HCT116 (cell line): ENCODE measurements around the gene PHKA2. TPM values are rescaled to one million over a fixed set of nuclear protein-coding genes. Genes with fewer than 3 reads are reported as not detected.

ENCODE experiments used
- ATAC-seq: fragments of 200-7000 bp; cut with Tn5 transposase; 2 replicates; pipeline ENCODE4 v1.9.1; 2020; ENCODE audit warnings: mild to moderate bottlenecking, moderate library complexity
- BruUV-seq: library from RNA; stranded (reverse); fragments of 400-500 nt; replicated peaks from 2 replicates; lab custom pipeline; 2021; lab: Mats Ljungman, UMichigan
- CTCF ChIA-PET: fragments of 300-600 bp; sonication (Branson Sonifier 250); formaldehyde crosslinking; loops from one replicate; lab custom pipeline; 2021; ENCODE audit warnings: antibody characterized with exemption; lab: Charles Lee
- POLR2A ChIA-PET: fragments of 300-600, 350-600 bp; sonication (Branson Sonifier 250); formaldehyde crosslinking; loops from one replicate; lab custom pipeline; 2021; ENCODE audit warnings: antibody characterized with exemption; lab: Charles Lee
- RAD21 ChIA-PET, 2 experiments: fragments of 300-600 bp; sonication (Branson Sonifier 250); formaldehyde crosslinking; loops; one replicate each; lab custom pipeline; 2023; ENCODE audit warnings: low total read pairs in 2 of 2; ENCODE audit not compliant: uncharacterized antibody in 2 of 2, unreplicated experiment in 2 of 2, low non-redundant PET in 1 of 2; lab: Charles Lee
- DNase-seq: peaks from one replicate; pipeline ENCODE4 v3.0.0-alpha.2; 2010; ENCODE audit warnings: low read depth, low spot score
- H2AFZ ChIP-seq: fragments of 200-600 bp; shearing (Covaris generic), sonication (generic); 2 replicates; pipeline ENCODE4 v1.6.1; 2017; ENCODE audit warnings: low read depth, mixed run types, mixed read lengths, antibody characterized with exemption, low read length; ENCODE audit not compliant: poor library complexity, severe bottlenecking
- H3K27ac ChIP-seq: 2 replicates; pipeline ENCODE4 v1.5.1; 2012; ENCODE audit warnings: low read depth, low read length
- H3K27me3 ChIP-seq: fragments of 200-600 bp; sonication (generic); 2 replicates; pipeline ENCODE4 v1.6.1; 2016; ENCODE audit warnings: mixed run types, low read length, mixed read lengths; ENCODE audit not compliant: insufficient read depth
- H3K36me3 ChIP-seq, 2 experiments: fragments of 200-500 bp in 1 of 2; fragments of 200-600 bp in 1 of 2; sonication (Bioruptor generic) in 1 of 2; sonication (generic) in 1 of 2; 2 replicates each; pipeline versions ENCODE4 v1.5.1 to v1.6.1; 2014 to 2016; ENCODE audit warnings: low read length in 2 of 2, inconsistent platforms in 1 of 2, mixed read lengths in 1 of 2, mixed run types in 1 of 2; ENCODE audit not compliant: insufficient read depth in 2 of 2, control insufficient read depth in 1 of 2
- H3K4me1 ChIP-seq, 2 experiments: fragments of 200-600 bp in 1 of 2; sonication (generic) in 1 of 2; 2 replicates each; pipeline versions ENCODE4 v1.5.1 to v1.6.1; 2012 to 2017; ENCODE audit warnings: low read length in 2 of 2, inconsistent platforms in 1 of 2, mild to moderate bottlenecking in 1 of 2, mixed read lengths in 1 of 2, mixed run types in 1 of 2, moderate library complexity in 1 of 2; ENCODE audit not compliant: insufficient read depth in 2 of 2, control insufficient read depth in 1 of 2
- H3K4me2 ChIP-seq: fragments of 200-600 bp; sonication (generic); 2 replicates; pipeline ENCODE4 v1.6.1; 2017; ENCODE audit warnings: mixed run types, low read length, mixed read lengths
- H3K4me3 ChIP-seq, 2 experiments: fragments of 200-600 bp in 1 of 2; sonication (generic) in 1 of 2; replicated peaks in 1 of 2; 2 replicates each; pipeline ENCODE4 v1.5.1; 2011 to 2016; ENCODE audit warnings: low read length in 2 of 2, control low read depth in 1 of 2, low read depth in 1 of 2, mild to moderate bottlenecking in 1 of 2, mixed read lengths in 1 of 2, mixed run types in 1 of 2
- H3K79me2 ChIP-seq: fragments of 200-600 bp; sonication (generic); 2 replicates; pipeline ENCODE4 v1.6.1; 2017; ENCODE audit warnings: mild to moderate bottlenecking, mixed run types, low read length, moderate library complexity, mixed read lengths; ENCODE audit not compliant: insufficient read depth
- H3K9ac ChIP-seq: fragments of 200-600 bp; sonication (generic); 2 replicates; pipeline ENCODE4 v1.6.1; 2016; ENCODE audit warnings: low read length, mixed read lengths
- H3K9me2 ChIP-seq: fragments of 200-600 bp; sonication (generic), shearing (Covaris generic); 2 replicates; pipeline ENCODE4 v1.6.1; 2017; ENCODE audit warnings: mixed run types, mild to moderate bottlenecking, moderate library complexity; ENCODE audit not compliant: insufficient read depth
- H3K9me3 ChIP-seq, 2 experiments: fragments of 200-500 bp in 1 of 2; fragments of 200-600 bp in 1 of 2; sonication (Bioruptor generic) in 1 of 2; sonication (generic) in 1 of 2; 2 replicates each; pipeline ENCODE4 v1.6.1; 2014 to 2017; ENCODE audit warnings: low read length in 2 of 2, mixed read lengths in 2 of 2, inconsistent platforms in 1 of 2, low read depth in 1 of 2, mild to moderate bottlenecking in 1 of 2, mixed run types in 1 of 2, moderate library complexity in 1 of 2; ENCODE audit not compliant: control insufficient read depth in 1 of 2, insufficient read depth in 1 of 2
- H4K20me1 ChIP-seq: fragments of 200-600 bp; sonication (generic), shearing (Covaris generic); 2 replicates; pipeline ENCODE4 v1.6.1; 2017; ENCODE audit warnings: mixed run types, mild to moderate bottlenecking, moderate library complexity; ENCODE audit not compliant: insufficient read depth
- CEBPB ChIP-seq: IDR thresholded peaks from 2 replicates; pipeline ENCODE4 v1.6.1; 2012; ENCODE audit warnings: low read depth
- CTCF ChIP-seq, 3 experiments: fragments of 200-600 bp in 1 of 3; sonication (generic) in 1 of 3; IDR thresholded peaks in 2 of 3; conservative IDR thresholded peaks in 1 of 3; 2 replicates each; pipeline ENCODE4 v1.5.1; 2012 to 2017; ENCODE audit warnings: low read depth in 2 of 3, low read length in 2 of 3, antibody characterized with exemption in 1 of 3, borderline replicate concordance in 1 of 3, control low read depth in 1 of 3, mild to moderate bottlenecking in 1 of 3, mixed read lengths in 1 of 3, mixed run types in 1 of 3, moderate library complexity in 1 of 3; ENCODE audit not compliant: insufficient read depth in 1 of 3
- EZH2 ChIP-seq: fragments of 200-600 bp; sonication (generic); IDR thresholded peaks from 2 replicates; pipeline ENCODE4 v1.6.1; 2017; ENCODE audit warnings: antibody characterized with exemption, mixed run types
- JUND ChIP-seq: IDR thresholded peaks from 2 replicates; pipeline ENCODE4 v1.6.1; 2012
- MAX ChIP-seq: IDR thresholded peaks from 2 replicates; pipeline ENCODE4 v1.6.1; 2012
- POLR2A ChIP-seq: IDR thresholded peaks from 2 replicates; pipeline ENCODE4 v1.7.0; 2011; ENCODE audit warnings: borderline replicate concordance; ENCODE audit not compliant: insufficient read depth, insufficient read length; ENCODE audit errors: extremely low read depth
- RAD21 ChIP-seq: IDR thresholded peaks from 2 replicates; pipeline ENCODE4 v1.6.1; 2012; ENCODE audit warnings: low read depth, mild to moderate bottlenecking
- SIN3A ChIP-seq: IDR thresholded peaks from 2 replicates; pipeline ENCODE4 v1.6.1; 2012; ENCODE audit warnings: low read depth
- SRF ChIP-seq: IDR thresholded peaks from 2 replicates; pipeline ENCODE4 v1.6.1; 2012; ENCODE audit warnings: low read depth
- ZBTB33 ChIP-seq: IDR thresholded peaks from 2 replicates; pipeline ENCODE4 v1.6.1; 2011; ENCODE audit warnings: mild to moderate bottlenecking, low read length, moderate library complexity; ENCODE audit not compliant: insufficient replicate concordance; ENCODE audit errors: extremely low read depth
- intact Hi-C: fragments of 100-400 bp; cut with micrococcal nuclease; formaldehyde crosslinking; loops from 2 replicates; pipeline ENCODE4 v1.10.0; 2022
- total RNA-seq: library from RNA; stranded (reverse); gene quantifications from one replicate; pipeline ENCODE4 v1.2.1, GENCODE V29; 2021; ENCODE audit not compliant: unreplicated experiment

The PHKA2 gene
- total RNA-seq, 1 experiment from 2014 or later = 23.8 TPM

- Histone ChIP-seq H3K9ac (no peak overlapping the region), H3K9me2 (no peaks in the 10 kb centered on the region), H3K9me3 (no peaks in the 10 kb centered on the region), H3K4me3 (no peak overlapping the region), H3K4me1 (no peaks in the 10 kb centered on the region), H3K4me2 (no peak overlapping the region), H3K79me2 (no peaks in the 10 kb centered on the region), H3K27me3 (no peaks in the 10 kb centered on the region), H4K20me1 (no peaks in the 10 kb centered on the region), H2AFZ (no peak overlapping the region), H3K36me3 (no peaks in the 10 kb centered on the region), H3K27ac (no peak overlapping the region)
- RAD21 ChIA-PET = no interaction called here
- TF ChIP-seq RAD21 (peak; percentile 42), JUND (no peak), MAX (no peak), CTCF (IDR thresholded peaks at IDR 0.05 in 2 of 3, conservative IDR thresholded peaks at IDR 0.05 in 1 of 3; ENCODE audit: borderline replicate concordance in 1 of 3, insufficient read depth in 1 of 3, low read depth in 2 of 3, low read length in 2 of 3) (peak; percentile 23 to 26 (median 26); a peak in 3 of 6 replicates)
- POLR2A ChIA-PET = no interaction called here
- CTCF ChIA-PET = no interaction called here
- BruUV-seq = no TSS peak
- DNase-seq (no peak), ATAC-seq (peak; percentile 60; the same call in 1 of the 2 replicates)
- intact Hi-C loops = loop anchor here (10.0 kb wide), 1 partner anchor 71 kb away; no protein-coding TSS in a partner anchor
Measured at GRCh38 chrX:19005909-19006308, 22.0 kb upstream of the PHKA2 start.

GRCh38 chrX:19003756-19004155, 19.8 kb upstream of the PHKA2 start:
- H3K4me1 ChIP-seq = no peaks in the 10 kb centered on the region
- H3K27me3 ChIP-seq = no peaks in the 10 kb centered on the region
- no peak overlapping the region for H2AFZ ChIP-seq
- intact Hi-C loops = loop anchor here (10.0 kb wide), 1 partner anchor 69 kb away; no protein-coding TSS in a partner anchor
- CTCF ChIA-PET = no interaction called here
- no peak overlapping the region for H3K4me3 ChIP-seq
- H3K27ac ChIP-seq = no peak overlapping the region
- ATAC-seq = no peak
- TF ChIP-seq ZBTB33 (no peak), EZH2 (no peak), SIN3A (no peak), SRF (no peak), POLR2A (no peak), CEBPB (no peak)
- TF ChIP-seq, all 23 proteins: peak for 0
- DNase-seq = no peak
- ChIA-PET POLR2A (no interaction called here), RAD21 (no interaction called here)
- no peaks in the 10 kb centered on the region for H4K20me1 ChIP-seq
- H3K9me2 ChIP-seq = no peaks in the 10 kb centered on the region
- BruUV-seq = no TSS peak
- H3K79me2 ChIP-seq = no peaks in the 10 kb centered on the region
- H3K4me2 ChIP-seq = no peak overlapping the region
- no peak overlapping the region for H3K9ac ChIP-seq
- no peaks in the 10 kb centered on the region for H3K36me3 ChIP-seq
- no peaks in the 10 kb centered on the region for H3K9me3 ChIP-seq
